LoVo (cell line): ENCODE data around the gene DARS1.
"Not testable (repeated sequence)": the region's sequence is repeated elsewhere in the genome, so short reads cannot be mapped to it uniquely, and the experiment has no call there.

Experiments used
- DNase-seq: peaks from one replicate; pipeline ENCODE4 v3.0.0-alpha.2; 2016; ENCODE audit warnings: low spot score

DARS1 gene

DNA sequence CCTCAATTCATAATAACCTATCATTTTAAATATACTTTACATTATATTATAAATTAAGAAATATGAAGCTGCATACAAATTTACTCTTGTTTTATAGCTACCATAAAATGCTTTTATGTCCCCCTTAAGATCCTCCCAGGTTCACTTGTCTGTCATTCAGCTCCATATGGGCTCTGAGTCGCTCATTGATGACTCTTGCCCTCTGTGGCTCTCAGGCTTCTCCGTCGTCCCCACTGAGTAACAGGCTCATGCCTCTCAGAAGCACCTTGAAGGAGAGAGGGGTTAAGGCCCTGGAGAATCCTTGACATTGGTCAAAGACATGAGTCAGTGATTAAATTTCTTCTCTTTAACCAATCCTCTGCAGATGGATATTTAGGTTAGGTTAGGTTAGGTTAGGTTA is 103.0 kb downstream of the DARS1 start:
- no peak for DNase-seq

DNA sequence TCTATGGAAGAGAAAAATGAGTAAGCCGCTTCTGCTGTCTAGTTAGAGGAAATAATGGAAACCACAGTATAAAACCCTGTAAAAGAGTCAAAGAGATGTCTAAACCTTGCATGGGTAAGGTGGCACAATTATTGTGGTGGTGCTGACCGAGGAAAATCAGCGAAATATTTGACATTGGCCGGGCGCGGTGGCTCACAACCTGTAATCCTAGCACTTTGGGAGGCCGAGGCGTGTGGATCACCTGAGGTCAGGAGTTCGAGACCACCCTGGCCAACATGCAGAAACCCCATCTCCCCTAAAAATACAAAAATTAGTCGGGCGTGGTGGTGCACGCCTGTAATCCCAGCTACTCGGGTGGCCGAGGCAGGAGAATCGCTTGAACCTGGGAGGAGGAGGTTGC is 108.7 kb downstream of the DARS1 start:
- DNase-seq: not testable (repeated sequence)

DNA sequence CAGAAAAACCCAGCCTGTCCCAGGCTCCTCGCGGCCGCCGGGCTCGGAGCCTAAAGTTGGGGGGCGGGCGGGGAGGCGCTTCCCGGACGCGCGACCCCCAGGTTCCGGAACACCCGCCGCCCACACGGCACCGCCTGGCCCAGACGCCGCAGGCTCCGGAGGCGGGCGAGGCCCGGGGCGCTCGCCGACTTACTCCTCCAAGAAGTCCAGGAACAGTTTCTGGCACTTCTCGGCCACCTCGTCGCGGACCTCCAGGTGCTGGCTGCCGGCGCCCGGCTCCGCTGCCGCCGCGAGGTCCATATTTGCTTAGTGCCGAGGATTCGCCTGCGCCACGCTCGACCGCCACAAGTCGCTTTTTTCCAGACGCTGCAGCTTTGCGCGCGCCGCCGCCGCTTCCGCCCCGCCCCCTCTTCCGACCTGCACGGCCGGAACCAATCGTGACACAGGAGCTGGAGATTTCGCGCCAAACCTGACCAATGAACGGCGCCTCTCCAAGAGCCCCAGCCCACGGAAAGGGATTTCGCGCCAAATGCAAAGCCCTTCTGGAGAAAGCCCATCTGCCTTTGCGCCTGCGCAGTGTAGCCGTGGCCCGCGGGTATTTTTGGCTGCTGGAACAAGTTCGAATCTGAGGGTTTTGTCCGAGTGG is 109.2 kb downstream of the DARS1 start, which contains the start of gene MCM6:
Gene MCM6, minus strand, starts transcription at position 378 of the 646 bp plus-strand sequence. Its CDS starts 78 bp downstream, at position 300.
- peak; percentile 98 for DNase-seq

DNA sequence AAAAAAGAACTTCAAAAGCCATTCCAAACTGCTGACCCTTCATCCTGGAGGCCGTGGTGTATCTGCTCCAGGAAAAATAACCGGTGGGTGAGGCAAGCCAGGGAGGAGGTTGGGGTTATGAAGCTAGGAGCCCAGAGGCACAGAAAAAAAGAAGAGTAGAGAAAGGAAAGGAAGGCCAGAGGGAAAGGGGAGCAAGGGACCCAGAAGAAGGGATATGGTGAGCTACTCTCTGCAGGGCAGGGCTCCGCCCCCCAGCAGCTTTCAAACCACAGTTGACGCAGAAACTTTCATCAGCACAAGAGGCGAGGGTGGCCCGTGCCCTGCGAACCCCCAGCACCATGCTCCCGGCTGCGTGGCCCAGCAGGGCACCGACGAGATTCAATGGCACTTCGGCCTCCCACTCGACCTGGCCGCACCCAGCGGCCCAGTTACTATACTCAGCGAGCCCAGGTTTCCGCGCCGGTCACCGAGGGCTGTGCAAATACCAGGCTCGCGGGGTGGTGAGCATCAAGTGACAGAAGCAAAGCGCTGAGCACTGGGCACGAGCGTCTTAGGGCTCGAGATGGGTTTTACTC is 109.8 kb downstream of the DARS1 start:
- DNase-seq: peak; percentile 33

DNA sequence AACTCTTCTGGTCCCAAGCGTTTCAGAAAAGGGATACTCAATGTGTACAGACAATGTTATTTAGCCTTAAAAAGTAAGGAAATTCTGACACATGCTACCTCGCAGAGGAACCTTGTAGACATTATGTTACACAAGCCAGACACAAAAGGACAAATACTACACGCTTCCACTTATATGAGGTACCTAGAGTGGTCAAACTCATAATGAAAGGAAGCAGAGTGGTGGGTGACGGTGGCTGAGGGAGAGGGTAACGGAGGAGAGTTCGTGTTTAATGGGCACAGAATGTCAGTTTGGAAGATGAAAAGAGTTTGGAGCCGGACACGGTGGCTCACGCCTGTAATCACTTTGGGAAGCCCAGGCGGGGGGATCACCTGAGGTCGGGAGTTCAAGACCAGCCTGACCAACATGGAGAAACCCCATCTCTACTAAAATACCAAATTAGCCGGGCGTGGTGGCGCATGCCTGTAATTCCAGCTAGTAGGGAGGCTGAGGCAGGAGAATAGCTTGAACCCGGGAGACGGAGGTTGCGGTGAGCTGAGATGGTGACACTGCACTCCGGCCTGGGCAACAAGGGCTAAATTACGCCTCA is 110.6 kb downstream of the DARS1 start:
- no peak for DNase-seq

DNA sequence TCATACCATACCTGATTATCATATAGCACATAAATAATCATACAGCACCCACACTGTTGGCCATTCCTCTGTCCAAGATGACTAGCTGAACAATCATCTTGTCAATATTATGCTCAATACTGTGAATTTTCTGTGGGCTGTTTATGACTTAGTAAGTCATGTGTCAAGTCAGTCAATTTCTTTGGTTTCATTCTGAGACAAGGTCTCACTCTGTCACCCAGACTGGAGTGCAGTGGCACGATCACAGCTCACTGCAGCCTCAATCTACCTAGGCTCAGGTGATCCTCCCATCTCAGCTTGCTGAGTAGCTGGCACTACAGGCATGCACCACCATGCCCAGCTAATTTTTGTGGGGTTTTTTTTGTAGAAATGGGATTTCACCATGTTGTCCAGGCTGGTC is 114.9 kb downstream of the DARS1 start:
- DNase-seq: no peak

DNA sequence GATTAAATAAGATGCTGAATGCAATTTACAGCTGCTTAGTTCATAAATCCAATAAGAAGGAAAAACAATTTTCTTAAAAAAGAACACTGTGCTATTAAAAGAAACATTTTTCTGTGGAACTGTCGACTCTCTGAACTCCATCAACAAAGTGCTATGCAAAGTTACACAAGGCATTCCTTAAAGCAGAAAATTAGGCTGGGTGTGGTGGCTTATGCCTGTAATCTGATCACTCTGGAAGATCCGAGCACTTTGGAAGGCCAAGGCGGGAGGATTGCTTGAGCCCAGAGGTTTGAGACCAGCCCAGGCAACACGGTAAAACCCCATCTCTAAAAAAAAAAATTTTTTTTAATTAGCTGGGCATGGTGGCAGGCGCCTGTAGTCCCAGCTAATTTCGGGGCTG is 122.2 kb downstream of the DARS1 start:
- DNase-seq: no peak

DNA sequence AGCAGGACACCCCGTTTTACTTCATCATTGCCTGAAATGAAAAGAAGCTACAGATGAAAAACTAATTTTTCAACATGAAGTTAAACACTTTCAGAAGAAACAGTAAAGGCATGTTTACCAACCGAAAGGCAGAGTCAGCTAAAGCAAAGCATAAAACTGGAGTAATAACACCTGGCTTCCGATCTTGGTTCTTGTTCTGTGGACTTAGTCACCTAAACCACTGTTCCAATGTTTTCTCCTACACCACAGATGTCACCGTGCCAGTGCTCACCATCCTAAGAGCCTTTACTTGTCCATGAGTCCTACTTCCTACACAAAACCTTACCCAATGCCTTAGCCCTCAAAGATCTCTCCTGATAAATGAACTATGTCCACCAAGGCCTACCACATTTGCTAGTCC is 122.7 kb downstream of the DARS1 start:
- no peak for DNase-seq
